Keratinocyte (primary cell): ENCODE results near the gene CISD2. TPM values are rescaled to one million over a fixed set of nuclear protein-coding genes. Genes with fewer than 3 reads are reported as not detected.
A peak's percentile ranks its signal among the peaks of the same experiment; 100 is the strongest.

Experiments used
- DNase-seq: peaks from one replicate; pipeline ENCODE4 v3.0.0-alpha.2; 2011; ENCODE audit warnings: low read depth, missing footprints, low spot score
- FAIRE-seq: peaks from 2 replicates; lab custom pipeline; 2011; peaks lifted over from hg19 to GRCh38; lab: Jason Lieb, UNC
- H2AFZ ChIP-seq: 2 replicates; pipeline ENCODE4 v1.6.0; 2012; ENCODE audit warnings: low read length, control low read depth, inconsistent platforms; ENCODE audit not compliant: control insufficient read depth
- H3K27ac ChIP-seq: 2 replicates; pipeline ENCODE4 v1.5.1; 2011; ENCODE audit warnings: low read length; ENCODE audit not compliant: control insufficient read depth, insufficient read depth
- H3K27me3 ChIP-seq: 3 replicates; pipeline ENCODE4 v1.6.0; 2011; ENCODE audit warnings: low read length; ENCODE audit not compliant: control insufficient read depth, insufficient read depth; ENCODE audit errors: extremely low read depth
- H3K36me3 ChIP-seq, 2 experiments: 2 replicates in 1 of 2; 3 replicates in 1 of 2; pipeline ENCODE4 v1.5.1; 2011; ENCODE audit warnings: low read length in 2 of 2, mild to moderate bottlenecking in 1 of 2; ENCODE audit not compliant: control insufficient read depth in 2 of 2, insufficient read depth in 2 of 2; ENCODE audit errors: extremely low read depth in 1 of 2
- H3K4me1 ChIP-seq: 3 replicates; pipeline ENCODE4 v1.5.1; 2011; ENCODE audit warnings: low read length; ENCODE audit not compliant: control insufficient read depth, insufficient read depth; ENCODE audit errors: extremely low read depth
- H3K4me2 ChIP-seq: 3 replicates; pipeline ENCODE4 v1.6.0; 2011; ENCODE audit warnings: low read depth, low read length; ENCODE audit not compliant: control insufficient read depth, insufficient read depth; ENCODE audit errors: extremely low read depth
- H3K4me3 ChIP-seq, 3 experiments: fragments of 200-600 bp in 1 of 3; sonication (generic) in 1 of 3; 2 replicates in 2 of 3; 3 replicates in 1 of 3; pipeline ENCODE4 v1.5.1; 2011 to 2016; ENCODE audit warnings: low read length in 3 of 3, mild to moderate bottlenecking in 3 of 3, control low read depth in 2 of 3, inconsistent platforms in 1 of 3, low read depth in 1 of 3, mixed read lengths in 1 of 3, mixed run types in 1 of 3, moderate library complexity in 1 of 3; ENCODE audit not compliant: control insufficient read depth in 2 of 3, insufficient read depth in 2 of 3; ENCODE audit errors: extremely low read depth in 1 of 3
- H3K79me2 ChIP-seq: 2 replicates; pipeline ENCODE4 v1.6.0; 2012; ENCODE audit warnings: low read length; ENCODE audit not compliant: control insufficient read depth, insufficient read depth
- H3K9ac ChIP-seq: 3 replicates; pipeline ENCODE4 v1.6.0; 2011; ENCODE audit warnings: low read length; ENCODE audit not compliant: control insufficient read depth, insufficient read depth; ENCODE audit errors: extremely low read depth
- H3K9me1 ChIP-seq: 3 replicates; pipeline ENCODE4 v1.6.0; 2011; ENCODE audit warnings: low read length; ENCODE audit not compliant: control insufficient read depth, insufficient read depth; ENCODE audit errors: extremely low read depth
- H3K9me3 ChIP-seq: 2 replicates; pipeline ENCODE4 v1.5.1; 2012; ENCODE audit warnings: low read depth, low read length; ENCODE audit not compliant: control insufficient read depth
- H4K20me1 ChIP-seq: 3 replicates; pipeline ENCODE4 v1.6.0; 2011; ENCODE audit warnings: low read length; ENCODE audit not compliant: control insufficient read depth, insufficient read depth; ENCODE audit errors: extremely low read depth
- CTCF ChIP-seq, 3 experiments: IDR thresholded peaks in 1 of 3; conservative IDR thresholded peaks in 1 of 3; optimal IDR thresholded peaks in 1 of 3; 2 replicates in 2 of 3; 3 replicates in 1 of 3; pipeline versions ENCODE3 to v1.5.1; 2011; ENCODE audit warnings: low read length in 3 of 3, mild to moderate bottlenecking in 3 of 3, moderate library complexity in 2 of 3, control low read depth in 1 of 3, inconsistent platforms in 1 of 3; ENCODE audit not compliant: insufficient read depth in 2 of 3; ENCODE audit errors: extremely low read depth in 1 of 3
- EZH2 ChIP-seq: IDR thresholded peaks from one replicate; pipeline ENCODE4 v1.6.1; 2012; ENCODE audit warnings: inconsistent platforms, mild to moderate bottlenecking, low read length, moderate library complexity
- dilution Hi-C: fragments of 300-500 bp; cut with MboI; formaldehyde crosslinking; loops from one replicate; pipeline ENCODE4 v1.7.0; 2020; ENCODE audit warnings: low sequenced_read_pairs; ENCODE audit not compliant: extremely low pct_ligation_motif_present
- polyA plus RNA-seq, 5 experiments: library from polyadenylated mRNA; depleted of rRNA in 3 of 5; stranded (reverse) in 3 of 5; stranded (forward) in 1 of 5; unstranded in 1 of 5; fragments of >200 nt; gene quantifications; 1 replicate in 1 of 5; 2 replicates in 3 of 5; 3 replicates in 1 of 5; pipeline versions ENCODE4 v1.2.1 to v1.2.3, GENCODE V29; 2011 to 2012; ENCODE audit warnings: missing spikeins in 2 of 5, low read depth in 1 of 5, low replicate concordance in 1 of 5

Gene CISD2
- polyA plus RNA-seq, 1 donor (not counting 4 experiments of a cell fraction or from before 2014, with no cell fraction given): 36.6 TPM

- dilution Hi-C loops: no loop called here
- peaks cover 22% of the 10 kb centered on the region for H4K20me1 ChIP-seq
- H3K4me2 ChIP-seq: peak overlapping the region; percentile 89
- no peaks in the 10 kb centered on the region for H3K27me3 ChIP-seq
- H3K79me2 ChIP-seq: peaks cover 64% of the 10 kb centered on the region
- H3K9ac ChIP-seq: peak overlapping the region; percentile 99
- peak overlapping the region; percentile 98 for H3K27ac ChIP-seq
- H3K4me3 ChIP-seq: peak overlapping the region; percentile 71 to 93 (median 93)
- no peaks in the 10 kb centered on the region for H3K9me3 ChIP-seq
- DNase-seq (no peak), FAIRE-seq (no peak)
- peaks cover 45% of the 10 kb centered on the region for H3K4me1 ChIP-seq
- no peak overlapping the region for H2AFZ ChIP-seq
- peaks cover 1 to 6% of the 10 kb centered on the region in 2 experiments for H3K36me3 ChIP-seq
- TF ChIP-seq CTCF (optimal IDR thresholded peaks at IDR 0.05 in 1 of 3, IDR thresholded peaks at IDR 0.05 in 1 of 3, conservative IDR thresholded peaks at IDR 0.05 in 1 of 3; ENCODE audit: extremely low read depth in 1 of 3, insufficient read depth in 2 of 3, low read length in 3 of 3): no peak
- no peak for TF ChIP-seq EZH2
- no peaks in the 10 kb centered on the region for H3K9me1 ChIP-seq
Observed at GRCh38 chr4:102825261-102826091, 43.3 kb upstream of the CISD2 start.

- Histone ChIP-seq H3K79me2 (peaks cover 58% of the 10 kb centered on the region), H3K4me3 (peak overlapping the region; percentile 71 to 93 (median 93)), H2AFZ (no peak overlapping the region), H3K9ac (peak overlapping the region; percentile 99), H3K4me1 (peaks cover 38% of the 10 kb centered on the region), H3K4me2 (peak overlapping the region; percentile 89), H4K20me1 (peaks cover 20% of the 10 kb centered on the region), H3K27me3 (no peaks in the 10 kb centered on the region), H3K9me1 (no peaks in the 10 kb centered on the region), H3K9me3 (no peaks in the 10 kb centered on the region), H3K36me3 (peaks cover 1 to 6% of the 10 kb centered on the region in 2 experiments), H3K27ac (peak overlapping the region; percentile 98)
- no peak for DNase-seq
- TF ChIP-seq CTCF (optimal IDR thresholded peaks at IDR 0.05 in 1 of 3, IDR thresholded peaks at IDR 0.05 in 1 of 3, conservative IDR thresholded peaks at IDR 0.05 in 1 of 3; ENCODE audit: extremely low read depth in 1 of 3, insufficient read depth in 2 of 3, low read length in 3 of 3) (no peak), EZH2 (no peak)
- dilution Hi-C loops: no loop called here
- FAIRE-seq: no peak
Observed at GRCh38 chr4:102826105-102826889, 42.5 kb upstream of the CISD2 start.
